Osteocyte (in vitro differentiated cells): Measurements from ENCODE around the gene ZBTB12. TPM values are rescaled to one million over a fixed set of nuclear protein-coding genes. Genes with fewer than 3 reads are reported as not detected.
"Not testable (repeated sequence)": the region's sequence is repeated elsewhere in the genome, so short reads cannot be mapped to it uniquely, and the experiment has no call there.

ENCODE experiments used
- DNase-seq: peaks from one replicate; pipeline ENCODE4 v3.0.0; 2021; ENCODE audit warnings: mixed read lengths; ENCODE audit not compliant: unreplicated experiment; ENCODE audit errors: extremely low spot score
- H3K27ac Mint-ChIP-seq: one replicate; pipeline ENCODE4 v1.8.0; 2021; ENCODE audit warnings: mild to moderate bottlenecking, mixed read lengths; ENCODE audit not compliant: unreplicated experiment
- H3K27me3 Mint-ChIP-seq: one replicate; pipeline ENCODE4 v1.8.0; 2021; ENCODE audit warnings: mixed read lengths; ENCODE audit not compliant: unreplicated experiment
- H3K36me3 Mint-ChIP-seq: one replicate; pipeline ENCODE4 v1.8.0; 2021; ENCODE audit warnings: mixed read lengths; ENCODE audit not compliant: unreplicated experiment
- H3K4me1 Mint-ChIP-seq: one replicate; pipeline ENCODE4 v1.8.0; 2021; ENCODE audit warnings: mixed read lengths; ENCODE audit not compliant: unreplicated experiment
- H3K4me3 Mint-ChIP-seq: one replicate; pipeline ENCODE4 v1.8.0; 2021; ENCODE audit warnings: mild to moderate bottlenecking, moderate library complexity, mixed read lengths; ENCODE audit not compliant: unreplicated experiment
- H3K9me3 Mint-ChIP-seq: one replicate; pipeline ENCODE4 v1.8.0; 2021; ENCODE audit warnings: mixed read lengths; ENCODE audit not compliant: unreplicated experiment
- total RNA-seq: library from RNA; stranded (reverse); gene quantifications from 2 replicates; pipeline ENCODE4 v1.2.1, GENCODE V29; 2021
- TF ChIP-seq, protein P1 (sequence below): fragments of 200-600 bp; sonication (generic); IDR thresholded peaks from 2 replicates; pipeline ENCODE4 v1.5.0; 2021; ENCODE audit warnings: antibody characterized with exemption, mild to moderate bottlenecking, moderate library complexity

The ZBTB12 gene
- total RNA-seq, 1 donor from 2014 or later: 8.8 TPM

DNA sequence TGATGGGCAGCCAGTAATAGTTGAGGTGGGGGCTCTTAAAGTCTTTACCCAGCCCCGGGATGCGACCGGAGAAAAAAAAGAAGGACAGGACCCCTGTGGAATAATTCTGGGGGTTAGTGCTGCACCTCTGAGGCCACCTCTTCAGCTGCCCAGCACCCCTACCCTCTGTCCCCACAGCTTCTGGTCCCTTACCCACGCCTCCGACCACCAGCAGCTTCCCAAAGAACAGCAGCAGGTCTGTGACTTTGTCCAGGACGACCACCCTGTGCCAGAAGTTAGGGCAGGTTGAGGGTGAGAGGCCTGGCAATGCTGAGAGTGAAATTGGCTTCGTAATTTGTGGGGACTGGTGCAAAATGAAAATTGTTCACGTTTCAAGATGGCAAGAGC lies 37.1 kb downstream of the ZBTB12 start:
- TF ChIP-seq, protein P1, sequence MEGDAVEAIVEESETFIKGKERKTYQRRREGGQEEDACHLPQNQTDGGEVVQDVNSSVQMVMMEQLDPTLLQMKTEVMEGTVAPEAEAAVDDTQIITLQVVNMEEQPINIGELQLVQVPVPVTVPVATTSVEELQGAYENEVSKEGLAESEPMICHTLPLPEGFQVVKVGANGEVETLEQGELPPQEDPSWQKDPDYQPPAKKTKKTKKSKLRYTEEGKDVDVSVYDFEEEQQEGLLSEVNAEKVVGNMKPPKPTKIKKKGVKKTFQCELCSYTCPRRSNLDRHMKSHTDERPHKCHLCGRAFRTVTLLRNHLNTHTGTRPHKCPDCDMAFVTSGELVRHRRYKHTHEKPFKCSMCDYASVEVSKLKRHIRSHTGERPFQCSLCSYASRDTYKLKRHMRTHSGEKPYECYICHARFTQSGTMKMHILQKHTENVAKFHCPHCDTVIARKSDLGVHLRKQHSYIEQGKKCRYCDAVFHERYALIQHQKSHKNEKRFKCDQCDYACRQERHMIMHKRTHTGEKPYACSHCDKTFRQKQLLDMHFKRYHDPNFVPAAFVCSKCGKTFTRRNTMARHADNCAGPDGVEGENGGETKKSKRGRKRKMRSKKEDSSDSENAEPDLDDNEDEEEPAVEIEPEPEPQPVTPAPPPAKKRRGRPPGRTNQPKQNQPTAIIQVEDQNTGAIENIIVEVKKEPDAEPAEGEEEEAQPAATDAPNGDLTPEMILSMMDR: no peak
- no peak overlapping the region for H3K27ac Mint-ChIP-seq
- no peaks in the 10 kb centered on the region for H3K27me3 Mint-ChIP-seq
- no peak for DNase-seq
- H3K4me3 Mint-ChIP-seq: no peak overlapping the region
- peaks cover 10% of the 10 kb centered on the region for H3K36me3 Mint-ChIP-seq
- peaks cover 19% of the 10 kb centered on the region for H3K4me1 Mint-ChIP-seq
- H3K9me3 Mint-ChIP-seq: no peaks in the 10 kb centered on the region

DNA sequence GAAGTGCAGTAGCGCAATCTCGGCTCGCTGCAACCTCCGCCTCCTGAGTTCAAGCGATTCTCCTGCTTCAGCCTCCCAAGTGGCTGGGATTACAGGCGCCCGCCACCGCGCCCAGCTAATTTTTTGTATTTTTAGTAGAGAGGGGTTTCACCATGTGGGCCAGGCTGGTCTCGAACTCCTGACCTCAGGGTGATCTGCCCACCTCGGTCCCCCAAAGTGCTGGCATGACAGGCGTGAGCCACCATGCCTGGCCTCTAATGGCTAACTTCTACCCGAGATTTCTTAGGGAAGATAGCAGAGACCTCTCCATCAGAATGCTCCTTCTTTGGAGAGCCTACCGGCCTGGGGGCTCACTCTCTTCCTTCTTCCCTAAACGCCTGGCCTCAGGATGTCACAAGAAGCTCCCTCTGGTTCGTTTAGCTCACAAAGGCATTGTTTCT lies 37.7 kb downstream of the ZBTB12 start:
- Mint-ChIP-seq H3K27ac (peak overlapping the region; percentile 97), H3K4me1 (peaks cover 19% of the 10 kb centered on the region), H3K4me3 (peak overlapping the region; percentile 97), H3K36me3 (peaks cover 15% of the 10 kb centered on the region)
- H3K27me3 Mint-ChIP-seq, DNase-seq, H3K9me3 Mint-ChIP-seq: not testable (repeated sequence)

DNA sequence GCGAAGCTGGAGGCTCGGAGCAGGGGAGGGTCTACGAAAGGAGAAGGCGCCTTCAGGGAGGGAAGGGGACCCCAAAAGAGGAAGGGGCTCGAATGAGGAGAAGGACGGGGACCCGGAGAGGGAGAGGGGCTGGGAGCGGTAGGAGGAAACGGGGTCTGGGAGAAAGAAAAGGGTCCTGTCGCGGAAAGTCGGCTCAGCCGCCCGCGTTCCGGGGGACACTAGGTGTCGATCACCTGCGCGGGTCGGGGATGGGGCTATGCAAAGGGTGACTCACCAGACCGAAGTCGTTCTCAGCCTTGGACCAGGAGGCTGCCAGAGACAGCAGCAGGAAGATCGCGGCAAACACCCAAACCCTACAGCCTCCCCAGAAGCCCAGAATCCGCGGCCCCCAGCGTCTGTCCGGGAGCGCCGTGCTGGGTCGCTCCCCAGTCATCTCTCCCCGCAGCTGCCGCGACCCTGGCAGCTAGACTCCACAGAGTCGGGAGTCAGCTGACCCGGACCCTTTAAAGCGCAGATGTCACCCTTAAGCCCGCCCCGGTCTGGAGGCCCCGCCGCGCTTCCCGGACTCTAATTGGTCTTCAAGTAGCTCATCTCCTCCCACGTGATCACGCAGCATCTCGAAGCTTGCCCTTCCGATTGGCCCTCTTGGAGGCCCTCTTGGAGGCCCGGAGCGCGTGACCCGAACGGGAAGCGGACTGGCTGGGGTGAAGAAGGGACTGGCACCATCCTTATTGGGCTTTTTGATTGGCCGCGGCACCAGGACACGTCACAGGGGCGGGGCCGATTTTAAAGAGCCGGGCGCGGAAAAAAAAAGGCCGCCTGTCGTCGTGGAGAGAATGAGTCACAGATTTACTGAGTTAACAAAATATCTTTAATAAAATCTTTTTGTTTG lies 39.3 kb downstream of the ZBTB12 start, which contains the start of gene NEU1:
Gene NEU1, minus strand, starts transcription at position 478 of the 892 bp plus-strand sequence. Its CDS starts 45 bp downstream, at position 433.
- Mint-ChIP-seq H3K4me1 (peaks cover 19% of the 10 kb centered on the region), H3K36me3 (peaks cover 24% of the 10 kb centered on the region), H3K9me3 (no peaks in the 10 kb centered on the region), H3K4me3 (peak within 1 kb of the TSS; percentile 97), H3K27ac (peak within 1 kb of the TSS; percentile 97), H3K27me3 (no peaks in the 10 kb centered on the region)
- peak; percentile 100 for DNase-seq
- TF ChIP-seq, protein P1: no peak

DNA sequence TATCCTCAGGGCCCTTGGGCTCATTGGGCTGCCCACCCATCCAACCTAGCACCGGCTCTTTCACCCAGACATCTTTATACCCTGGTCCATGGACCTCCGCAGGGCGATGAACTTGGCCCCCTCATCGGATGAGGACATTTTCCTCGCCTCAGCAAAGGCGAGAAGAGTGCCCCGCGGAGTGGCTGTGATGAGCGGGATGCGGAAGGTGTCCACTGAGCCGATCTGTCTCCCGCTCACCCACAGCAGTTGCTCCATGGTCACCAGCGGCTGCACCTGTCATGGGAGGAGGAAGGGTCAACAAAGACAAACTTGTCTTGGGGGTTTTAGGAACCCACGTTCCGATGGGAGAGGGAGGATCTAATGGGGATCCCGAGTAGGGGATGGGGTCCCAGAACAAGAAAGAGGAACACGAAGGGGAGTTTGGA lies 40.0 kb downstream of the ZBTB12 start:
- peaks cover 28% of the 10 kb centered on the region for H3K36me3 Mint-ChIP-seq
- H3K4me1 Mint-ChIP-seq: peaks cover 19% of the 10 kb centered on the region
- no peaks in the 10 kb centered on the region for H3K27me3 Mint-ChIP-seq
- peak overlapping the region; percentile 97 for H3K27ac Mint-ChIP-seq
- TF ChIP-seq, protein P1: no peak
- peak overlapping the region; percentile 97 for H3K4me3 Mint-ChIP-seq
- no peaks in the 10 kb centered on the region for H3K9me3 Mint-ChIP-seq
- no peak for DNase-seq

DNA sequence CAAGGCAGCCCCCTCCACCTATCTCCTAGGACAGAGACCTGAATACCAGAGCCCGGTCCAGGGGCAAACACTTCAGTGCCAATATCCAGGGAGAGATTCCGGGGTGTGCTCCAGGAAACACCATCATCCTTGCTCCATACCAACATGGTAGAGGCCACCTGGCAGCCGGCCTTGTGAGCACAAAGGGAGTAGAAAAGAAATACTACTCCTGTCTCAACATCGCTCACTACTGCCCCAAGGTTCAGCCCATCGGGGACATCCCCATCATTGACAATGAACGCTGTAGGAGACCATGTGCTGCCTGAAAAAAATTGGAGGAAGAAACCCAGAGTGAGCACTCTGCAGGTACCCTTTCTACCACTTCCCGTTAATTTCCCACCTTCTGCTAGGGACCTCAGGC lies 40.7 kb downstream of the ZBTB12 start:
- Mint-ChIP-seq H3K4me1 (peaks cover 19% of the 10 kb centered on the region), H3K27me3 (no peaks in the 10 kb centered on the region), H3K4me3 (peak overlapping the region; percentile 97), H3K9me3 (no peaks in the 10 kb centered on the region), H3K27ac (no peak overlapping the region), H3K36me3 (peaks cover 30% of the 10 kb centered on the region)
- TF ChIP-seq, protein P1: no peak
- DNase-seq: no peak
